HUES64 (cell line): Measurements from ENCODE around the gene TMCC1.
A peak's percentile ranks its signal among the peaks of the same experiment; 100 is the strongest.
"Not testable (repeated sequence)": the region's sequence is repeated elsewhere in the genome, so short reads cannot be mapped to it uniquely, and the experiment has no call there.

Source experiments
- H3K27ac ChIP-seq: 2 replicates; pipeline ENCODE4 v1.7.0; 2013; ENCODE audit warnings: low read depth, low read length, inconsistent platforms
- H3K27me3 ChIP-seq: 2 replicates; pipeline ENCODE4 v1.6.1; 2013; ENCODE audit warnings: mild to moderate bottlenecking, low read length; ENCODE audit not compliant: insufficient read depth
- H3K36me3 ChIP-seq: 2 replicates; pipeline ENCODE4 v1.6.1; 2013; ENCODE audit warnings: mild to moderate bottlenecking, low read length; ENCODE audit not compliant: insufficient read depth
- H3K4me1 ChIP-seq: 2 replicates; pipeline ENCODE4 v1.6.1; 2013; ENCODE audit warnings: mild to moderate bottlenecking, low read length, moderate library complexity; ENCODE audit not compliant: insufficient read depth
- H3K4me3 ChIP-seq: 2 replicates; pipeline ENCODE4 v1.5.1; 2013; ENCODE audit warnings: mild to moderate bottlenecking, low read length, moderate library complexity
- H3K9ac ChIP-seq: 2 replicates; pipeline ENCODE4 v1.6.1; 2013; ENCODE audit warnings: mild to moderate bottlenecking, low read depth, low read length
- H3K9me3 ChIP-seq: 2 replicates; pipeline ENCODE4 v1.6.1; 2013; ENCODE audit warnings: low read depth, low read length; ENCODE audit not compliant: insufficient read depth
- WGBS: fragments of 150-250, 120-280 bp; methylation state at CpG from one replicate; pipeline ENCODE4 v1.1.7; 2013; ENCODE audit warnings: missing lambda C conversion rate; 5-methylcytosine and 5-hydroxymethylcytosine counted together

The TMCC1 gene

GRCh38 chr3:129857899-129858298 lies 35.6 kb downstream of the TMCC1 start:
- peaks cover 13% of the 10 kb centered on the region for H3K4me1 ChIP-seq
- H3K4me3 ChIP-seq: no peak overlapping the region
- H3K27ac ChIP-seq: no peak overlapping the region
- no peaks in the 10 kb centered on the region for H3K9me3 ChIP-seq
- peaks cover 15% of the 10 kb centered on the region for H3K36me3 ChIP-seq
- no peaks in the 10 kb centered on the region for H3K27me3 ChIP-seq
- 95% methylated on average over 1 of the region's 1 CpG for WGBS
- H3K9ac ChIP-seq: no peak overlapping the region

GRCh38 chr3:129856790-129857189 lies 36.7 kb downstream of the TMCC1 start:
- not testable (repeated sequence) for H3K4me3 ChIP-seq, H3K9ac ChIP-seq, H3K27ac ChIP-seq, H3K27me3 ChIP-seq, H3K9me3 ChIP-seq
- 72% methylated on average over 4 of the region's 5 CpGs for WGBS
- H3K36me3 ChIP-seq: peaks cover 16% of the 10 kb centered on the region
- peaks cover 13% of the 10 kb centered on the region for H3K4me1 ChIP-seq

DNA sequence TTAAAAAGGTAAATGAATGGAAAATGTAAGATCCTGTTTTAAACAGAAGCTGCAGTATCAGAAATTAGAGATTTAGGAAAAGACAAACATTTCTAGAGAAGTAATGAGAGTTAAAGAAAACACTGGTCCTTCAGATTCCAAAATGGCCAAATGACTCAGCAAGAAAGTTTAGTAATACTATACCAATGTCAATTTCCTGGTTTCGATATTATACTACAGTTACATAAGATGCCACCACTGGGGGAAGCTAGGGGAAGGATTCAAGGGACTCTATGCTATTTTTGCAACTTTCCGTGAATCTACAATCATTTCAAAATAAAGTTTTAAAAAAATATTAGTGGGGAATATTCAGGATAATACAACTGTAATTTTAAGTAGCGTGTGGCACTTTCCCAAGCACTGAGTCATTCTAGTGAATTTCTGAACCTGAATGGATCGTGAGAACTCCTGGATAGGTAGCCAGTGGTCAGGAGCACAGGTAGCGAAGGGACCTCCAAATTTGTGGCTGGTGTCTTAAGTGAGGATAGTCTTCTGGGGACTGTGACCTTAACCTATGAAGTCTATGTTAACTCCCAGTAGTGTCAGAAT lies 37.6 kb downstream of the TMCC1 start:
- H3K27me3 ChIP-seq: no peaks in the 10 kb centered on the region
- H3K9me3 ChIP-seq: peaks cover 10% of the 10 kb centered on the region; the same call in 1 of the 2 replicates
- no peak overlapping the region for H3K9ac ChIP-seq
- H3K4me3 ChIP-seq: no peak overlapping the region
- H3K4me1 ChIP-seq: peaks cover 13% of the 10 kb centered on the region
- peaks cover 21% of the 10 kb centered on the region for H3K36me3 ChIP-seq
- no peak overlapping the region for H3K27ac ChIP-seq
- WGBS: 97% methylated on average over 4 of the region's 5 CpGs

- WGBS: 93% methylated on average over 1 of the region's 2 CpGs
- peaks cover 19% of the 10 kb centered on the region; the same call in 1 of the 2 replicates for H3K36me3 ChIP-seq
- H3K27ac ChIP-seq: no peak overlapping the region
- H3K9me3 ChIP-seq: peaks cover 13% of the 10 kb centered on the region; the same call in 1 of the 2 replicates
- no peak overlapping the region for H3K4me3 ChIP-seq
- no peaks in the 10 kb centered on the region for H3K27me3 ChIP-seq
- no peak overlapping the region for H3K9ac ChIP-seq
- peaks cover 13% of the 10 kb centered on the region for H3K4me1 ChIP-seq
These were observed 38.2 kb downstream of the TMCC1 start for GRCh38 chr3:129855170-129855831.

- no peaks in the 10 kb centered on the region for H3K27me3 ChIP-seq
- H3K9ac ChIP-seq: no peak overlapping the region
- no peak overlapping the region for H3K4me3 ChIP-seq
- H3K4me1 ChIP-seq: peaks cover 13% of the 10 kb centered on the region
- WGBS: 86% methylated on average over 1 of the region's 1 CpG
- peaks cover 25% of the 10 kb centered on the region; the same call in 1 of the 2 replicates for H3K36me3 ChIP-seq
- H3K27ac ChIP-seq: no peak overlapping the region
- peaks cover 18% of the 10 kb centered on the region; the same call in 1 of the 2 replicates for H3K9me3 ChIP-seq
These were observed 39.1 kb downstream of the TMCC1 start for GRCh38 chr3:129854460-129854859.

DNA sequence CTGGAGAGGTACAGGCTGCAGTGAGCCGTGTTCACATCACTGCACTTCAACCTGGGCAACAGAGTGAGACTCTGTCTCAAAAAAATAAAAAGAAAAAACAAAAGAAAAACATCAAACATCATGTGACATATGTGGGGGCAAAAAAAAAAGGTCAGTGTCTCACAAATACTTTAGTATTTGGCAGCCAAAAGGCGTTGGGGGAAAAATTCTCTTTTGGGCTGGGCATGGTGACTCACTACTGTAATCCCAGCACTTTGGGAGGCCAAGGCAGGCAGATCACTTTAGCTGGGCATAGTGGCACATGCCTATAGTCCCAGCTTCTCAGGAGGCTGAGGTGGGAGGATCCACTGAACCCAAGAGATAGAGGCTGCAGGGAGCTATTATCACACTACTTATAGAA lies 47.6 kb downstream of the TMCC1 start:
- H3K4me3 ChIP-seq: no peak overlapping the region
- H3K9me3 ChIP-seq: peaks cover 8% of the 10 kb centered on the region; the same call in 1 of the 2 replicates
- H3K36me3 ChIP-seq: peaks cover 19% of the 10 kb centered on the region
- H3K9ac ChIP-seq: no peak overlapping the region
- H3K4me1 ChIP-seq: no peaks in the 10 kb centered on the region
- H3K27me3 ChIP-seq: no peaks in the 10 kb centered on the region
- 85% methylated on average over 2 of the region's 2 CpGs for WGBS
- H3K27ac ChIP-seq: no peak overlapping the region

DNA sequence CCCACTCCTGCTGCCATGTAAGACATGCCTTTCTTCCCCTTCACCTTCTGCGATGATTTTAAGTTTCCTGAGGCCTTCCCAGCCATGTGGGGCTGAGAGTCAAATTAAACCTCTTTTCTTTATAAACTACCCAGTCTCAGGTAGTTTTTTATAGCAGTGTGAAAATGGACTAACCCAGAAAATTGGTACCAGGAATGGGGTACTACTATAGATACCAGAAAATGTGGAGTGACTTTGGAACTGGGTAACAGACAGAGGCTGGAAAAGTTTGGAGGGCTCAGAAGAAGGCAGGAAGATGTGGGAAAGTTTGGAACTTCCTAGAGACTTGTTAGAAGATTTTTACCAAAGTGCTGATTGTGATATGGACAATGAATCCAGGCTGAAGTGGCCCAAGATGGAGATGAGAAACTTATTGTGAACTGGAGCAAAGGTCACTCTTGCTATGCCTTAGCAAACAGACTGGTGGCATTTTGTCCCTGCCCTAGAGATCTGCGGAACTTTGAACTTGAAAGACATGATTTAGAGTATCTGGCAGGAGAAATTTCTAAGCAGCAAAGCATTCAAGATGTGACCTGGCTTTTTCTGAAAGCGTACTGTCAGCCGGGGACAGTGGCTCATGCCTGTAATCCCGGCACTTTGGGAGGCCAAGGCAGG lies 52.7 kb downstream of the TMCC1 start:
- Histone ChIP-seq H3K4me1 (peaks cover 21% of the 10 kb centered on the region), H3K27ac (no peak overlapping the region), H3K9me3 (no peaks in the 10 kb centered on the region), H3K4me3 (no peak overlapping the region), H3K9ac (no peak overlapping the region), H3K27me3 (no peaks in the 10 kb centered on the region), H3K36me3 (no peaks in the 10 kb centered on the region)
- 94% methylated on average over 5 of the region's 5 CpGs for whole genome bisulfite sequencing

DNA sequence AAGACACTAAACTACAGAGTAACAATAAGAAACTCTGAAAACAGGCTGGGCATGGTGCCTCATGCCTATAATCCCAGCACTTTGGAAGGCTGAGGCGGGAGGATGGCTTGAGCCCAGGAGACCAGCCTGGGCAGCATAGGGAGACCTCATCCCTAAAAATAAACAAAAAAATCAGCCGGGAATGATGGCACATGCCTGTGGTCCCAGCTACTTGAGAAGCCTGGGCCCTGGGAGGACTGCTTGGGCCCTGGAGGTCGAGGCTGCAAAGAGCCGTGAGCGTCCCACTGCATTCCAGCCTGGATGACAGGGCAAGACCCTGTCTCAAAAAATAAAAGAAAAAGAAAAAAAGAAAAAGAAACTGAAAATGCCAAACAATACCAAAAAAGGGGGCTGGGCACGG lies 55.4 kb downstream of the TMCC1 start:
- H3K27me3 ChIP-seq: no peaks in the 10 kb centered on the region
- no peak overlapping the region for H3K9ac ChIP-seq
- WGBS: 80% methylated on average over 6 of the region's 6 CpGs
- no peaks in the 10 kb centered on the region for H3K36me3 ChIP-seq
- peaks cover 33% of the 10 kb centered on the region for H3K4me1 ChIP-seq
- H3K9me3 ChIP-seq: no peaks in the 10 kb centered on the region
- H3K27ac ChIP-seq: no peak overlapping the region
- H3K4me3 ChIP-seq: no peak overlapping the region

DNA sequence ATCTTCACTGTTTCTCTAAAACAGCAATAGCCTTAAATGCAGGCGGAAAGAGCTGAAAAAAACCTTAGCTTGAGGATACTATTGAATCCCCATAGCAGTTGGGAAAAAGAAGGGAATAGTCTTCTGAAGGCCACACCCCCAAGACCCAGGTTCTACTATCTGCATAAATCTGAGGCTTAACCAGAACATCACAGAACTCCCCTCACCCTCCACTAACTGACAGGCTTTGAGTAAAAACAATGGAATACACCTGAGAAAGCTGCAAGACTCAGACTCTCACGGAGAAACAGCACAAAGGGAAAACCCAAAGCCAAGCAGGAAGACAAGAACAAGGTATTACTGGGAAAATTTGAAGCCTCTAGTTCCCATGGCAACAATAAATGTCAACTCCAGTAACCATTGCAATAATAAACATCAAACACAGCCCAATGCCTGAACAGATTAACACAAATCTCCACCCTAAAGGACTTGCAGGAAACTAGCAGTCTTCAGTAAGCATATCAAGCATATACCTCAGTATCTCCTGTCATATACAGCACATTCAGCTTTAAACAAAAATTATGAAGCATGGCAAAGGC lies 56.4 kb downstream of the TMCC1 start:
- Histone ChIP-seq H3K4me3 (no peak overlapping the region), H3K36me3 (no peaks in the 10 kb centered on the region), H3K9ac (no peak overlapping the region), H3K4me1 (peaks cover 33% of the 10 kb centered on the region), H3K9me3 (no peaks in the 10 kb centered on the region), H3K27me3 (no peaks in the 10 kb centered on the region), H3K27ac (peak overlapping the region; percentile 6; the same call in 1 of the 2 replicates)
- 51% methylated on average over 2 of the region's 2 CpGs for WGBS

- 29% methylated on average over 2 of the region's 2 CpGs for WGBS
- no peaks in the 10 kb centered on the region for H3K9me3 ChIP-seq
- H3K36me3 ChIP-seq: no peaks in the 10 kb centered on the region
- H3K4me3 ChIP-seq: no peak overlapping the region
- H3K27me3 ChIP-seq: no peaks in the 10 kb centered on the region
- 0 out of 2 replicates have a peak overlapping the region, but pooled peaks have one; percentile 10 for H3K27ac ChIP-seq
- H3K4me1 ChIP-seq: peaks cover 33% of the 10 kb centered on the region
- no peak overlapping the region for H3K9ac ChIP-seq
These were observed 57.0 kb downstream of the TMCC1 start for GRCh38 chr3:129836381-129837064.

GRCh38 chr3:129835198-129835597 lies 58.3 kb downstream of the TMCC1 start:
- Histone ChIP-seq H3K9ac (no peak overlapping the region), H3K4me1 (peaks cover 33% of the 10 kb centered on the region), H3K4me3 (no peak overlapping the region), H3K36me3 (no peaks in the 10 kb centered on the region), H3K27me3 (no peaks in the 10 kb centered on the region), H3K27ac (no peak overlapping the region), H3K9me3 (no peaks in the 10 kb centered on the region)
- WGBS: no CpG with 5 or more reads among the region's 2 CpGs
